GM13976 (cell line): ENCODE data around the gene C4orf50.

ENCODE experiments used
- DNase-seq: peaks from one replicate; pipeline ENCODE4 v3.0.0; 2012; ENCODE audit warnings: low spot score
- CTCF ChIP-seq: IDR thresholded peaks from 2 replicates; pipeline ENCODE4 v1.5.1; 2012; ENCODE audit warnings: borderline replicate concordance, mild to moderate bottlenecking; ENCODE audit not compliant: insufficient read depth; ENCODE audit errors: extremely low read depth, missing control alignments, control extremely low read depth
- in situ Hi-C: fragments of 300-500 bp; cut with MboI; formaldehyde crosslinking; loops from one replicate; pipeline ENCODE4 v1.12.0; 2022; ENCODE audit warnings: low sequenced_read_pairs, mixed read lengths, inconsistent platforms; ENCODE audit not compliant: unreplicated experiment

The C4orf50 gene

DNA sequence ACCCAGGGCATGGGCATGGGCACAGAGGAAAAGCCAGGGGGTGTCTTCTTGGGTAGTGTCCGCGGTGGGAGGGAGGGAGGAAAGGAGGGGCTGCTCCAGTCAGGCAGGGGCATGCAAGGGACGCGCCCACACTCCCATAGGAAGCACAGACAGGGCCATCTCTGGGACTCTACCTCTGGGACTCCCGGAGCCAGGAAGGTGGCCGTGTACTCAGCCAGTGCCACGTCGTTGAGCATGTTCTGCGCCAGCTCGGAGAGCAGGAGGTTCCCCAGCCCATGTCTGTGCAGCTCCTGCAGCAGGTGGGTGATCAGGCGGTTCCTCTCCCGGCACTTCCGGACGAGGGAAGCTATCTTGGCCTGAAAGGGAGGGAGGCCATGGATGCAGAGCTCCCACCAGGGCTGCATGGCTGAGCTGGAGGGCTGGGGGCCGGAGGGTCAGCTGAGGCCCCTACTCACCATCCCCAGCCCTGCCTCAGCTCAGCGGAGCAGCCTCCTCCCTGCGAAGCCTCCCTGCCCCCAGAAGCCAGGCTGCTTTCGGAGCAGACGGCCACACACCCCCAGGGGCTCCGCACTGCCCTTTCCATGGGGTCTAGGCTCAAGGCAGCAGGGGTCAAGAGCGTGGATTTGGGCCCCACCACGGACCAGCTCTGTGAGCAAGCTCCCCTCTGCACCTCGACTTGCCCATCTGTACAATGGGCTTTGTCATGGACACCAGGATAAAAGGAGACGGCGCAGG lies 44.6 kb downstream of the C4orf50 start:
- no peak for DNase-seq
- no peak for TF ChIP-seq CTCF
- in situ Hi-C loops, result no loop called here

DNA sequence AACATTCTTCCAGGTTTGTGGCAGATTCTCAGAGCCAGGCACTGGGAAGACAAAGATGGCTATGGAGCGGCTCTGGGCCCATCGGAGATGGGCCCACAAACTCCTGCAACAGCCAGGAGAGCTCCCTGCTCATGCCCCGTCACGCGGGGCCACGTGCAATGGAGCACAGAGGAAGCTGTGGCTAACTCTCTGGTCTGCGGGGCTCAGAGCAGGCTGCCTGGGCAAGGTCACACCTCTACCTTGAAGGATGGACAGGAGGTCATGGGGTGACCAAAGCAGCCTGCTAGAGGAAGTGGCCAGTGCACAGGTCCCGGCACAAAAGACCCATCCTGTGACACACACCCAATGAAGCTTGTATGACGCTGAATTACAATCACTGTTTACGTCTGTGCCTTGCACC lies 45.2 kb downstream of the C4orf50 start:
- no peak for TF ChIP-seq CTCF
- in situ Hi-C loops, result no loop called here
- no peak for DNase-seq

- in situ Hi-C loops, result no loop called here
- TF ChIP-seq CTCF, result no peak
Observed at GRCh38 chr4:5972571-5972970, 45.7 kb downstream of the C4orf50 start.

DNA sequence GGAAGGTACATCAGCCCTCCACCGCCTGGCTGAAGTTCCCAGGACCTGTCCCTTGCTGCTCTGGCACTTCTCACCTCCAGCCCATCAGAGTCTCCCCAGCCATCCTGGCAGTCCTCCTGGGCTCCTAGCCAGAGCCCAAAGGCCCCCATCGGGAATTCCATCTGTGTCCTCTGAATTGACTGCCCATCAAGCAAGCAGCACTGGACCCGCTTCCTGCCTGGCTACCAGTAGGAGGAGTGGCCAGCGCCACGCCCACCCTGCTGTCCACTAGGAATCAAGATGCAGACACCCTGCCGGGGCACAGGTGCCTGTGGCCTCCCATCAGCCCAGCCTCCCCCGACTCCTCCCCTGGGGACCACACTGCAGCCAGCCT lies 47.2 kb downstream of the C4orf50 start:
- no peak for DNase-seq
- in situ Hi-C loops, result no loop called here
- no peak for TF ChIP-seq CTCF

More at GRCh38 chr4:5972571-5972970, 45.7 kb downstream of the C4orf50 start:
- no peak for DNase-seq

- in situ Hi-C loops, result no loop called here
- TF ChIP-seq CTCF, result no peak
- DNase-seq, result no peak
Observed at GRCh38 chr4:5970381-5971077, 47.7 kb downstream of the C4orf50 start.

- in situ Hi-C loops, result no loop called here
Observed at GRCh38 chr4:5969777-5970176, 48.5 kb downstream of the C4orf50 start.

More at GRCh38 chr4:5969777-5970176, 48.5 kb downstream of the C4orf50 start:
- TF ChIP-seq CTCF, result no peak
- no peak for DNase-seq
